Occipital lobe (tissue), 2 donors: Measurements from ENCODE around the gene PTCD1. TPM values are rescaled to one million over a fixed set of nuclear protein-coding genes. Genes with fewer than 3 reads are reported as not detected.
"Not testable (repeated sequence)": the region's sequence is repeated elsewhere in the genome, so short reads cannot be mapped to it uniquely, and the experiment has no call there.

Source experiments
- DNase-seq: peaks from one replicate; lab custom pipeline; 2025; lab: John Stamatoyannopoulos, UW
- total RNA-seq: library from RNA; depleted of rRNA; stranded (reverse); fragments of >200 nt; gene quantifications from one replicate; pipeline ENCODE4 v1.2.3, GENCODE V29; 2014

Gene PTCD1
- total RNA-seq, 1 donor from 2014 or later = 6.6 TPM

DNA sequence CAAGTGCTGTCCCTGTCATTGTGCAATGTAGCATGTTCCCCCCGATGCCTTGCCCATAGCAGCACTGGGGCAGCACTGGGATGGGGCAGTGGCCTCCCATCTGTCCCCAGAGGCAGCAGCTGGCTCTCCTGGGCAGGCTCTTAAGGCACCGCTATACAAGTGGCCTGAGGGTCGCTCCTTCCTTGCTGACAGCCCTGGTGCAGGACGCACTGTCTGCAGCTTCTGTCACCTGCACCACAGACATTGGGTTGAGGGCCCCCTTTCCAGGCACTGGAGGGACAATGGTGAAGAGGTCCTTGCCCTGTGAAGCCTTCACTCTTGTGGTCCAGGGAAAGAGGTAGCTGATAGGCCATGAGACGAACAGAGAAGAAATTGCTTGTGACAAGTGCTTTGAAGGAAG lies 10.7 kb upstream of the PTCD1 start:
- DNase-seq = no peak

DNA sequence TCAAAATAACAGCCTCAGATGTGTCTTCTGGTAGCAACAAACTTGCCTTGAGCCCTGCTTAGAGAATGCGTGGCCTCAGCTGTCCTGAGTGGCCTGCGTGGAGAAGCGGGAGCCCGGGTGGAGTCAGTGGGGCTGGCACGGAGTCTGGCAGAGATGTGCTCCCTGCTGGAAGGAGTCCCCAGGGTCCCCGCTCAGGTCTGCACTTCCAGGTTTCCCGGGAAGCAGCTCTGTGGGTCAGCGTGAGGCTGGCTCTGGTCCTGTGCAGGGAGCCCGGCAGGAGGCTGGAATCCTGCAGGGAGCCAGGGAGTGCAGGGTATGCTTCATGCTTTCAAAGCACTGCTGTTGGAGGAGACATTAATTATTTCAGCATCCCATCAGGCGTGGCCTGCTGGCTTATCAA lies 10.3 kb upstream of the PTCD1 start:
- DNase-seq = no peak

GRCh38 chr7:99447943-99448342 lies 9.3 kb upstream of the PTCD1 start:
- no peak for DNase-seq

- no peak for DNase-seq
These were observed 7.5 kb upstream of the PTCD1 start for GRCh38 chr7:99446096-99446495.

GRCh38 chr7:99440195-99440594 lies 1.6 kb upstream of the PTCD1 start:
- no peak for DNase-seq

- DNase-seq = no peak
These were observed 539 bp downstream of the PTCD1 start for GRCh38 chr7:99437946-99438572.

DNA sequence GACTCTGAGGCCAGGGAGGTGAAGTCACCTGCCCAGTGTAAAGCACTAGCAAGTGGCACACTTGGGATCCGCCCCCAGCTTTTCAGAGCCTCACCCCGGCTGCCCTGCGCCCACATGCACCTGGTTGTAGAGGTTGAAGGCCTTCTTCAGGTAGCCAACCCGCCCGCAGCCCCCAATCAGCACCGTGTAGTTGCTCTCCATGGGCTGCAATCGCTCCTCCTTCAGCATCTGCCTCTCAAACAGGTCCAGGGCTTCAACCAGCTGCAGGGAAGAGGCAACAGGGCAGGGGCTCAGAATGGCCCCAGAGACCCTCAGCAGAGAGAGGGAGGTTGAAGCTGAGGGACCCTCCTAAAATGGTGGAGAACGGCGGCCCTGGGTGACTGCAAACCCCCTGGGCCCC lies 5.4 kb downstream of the PTCD1 start:
- no peak for DNase-seq

DNA sequence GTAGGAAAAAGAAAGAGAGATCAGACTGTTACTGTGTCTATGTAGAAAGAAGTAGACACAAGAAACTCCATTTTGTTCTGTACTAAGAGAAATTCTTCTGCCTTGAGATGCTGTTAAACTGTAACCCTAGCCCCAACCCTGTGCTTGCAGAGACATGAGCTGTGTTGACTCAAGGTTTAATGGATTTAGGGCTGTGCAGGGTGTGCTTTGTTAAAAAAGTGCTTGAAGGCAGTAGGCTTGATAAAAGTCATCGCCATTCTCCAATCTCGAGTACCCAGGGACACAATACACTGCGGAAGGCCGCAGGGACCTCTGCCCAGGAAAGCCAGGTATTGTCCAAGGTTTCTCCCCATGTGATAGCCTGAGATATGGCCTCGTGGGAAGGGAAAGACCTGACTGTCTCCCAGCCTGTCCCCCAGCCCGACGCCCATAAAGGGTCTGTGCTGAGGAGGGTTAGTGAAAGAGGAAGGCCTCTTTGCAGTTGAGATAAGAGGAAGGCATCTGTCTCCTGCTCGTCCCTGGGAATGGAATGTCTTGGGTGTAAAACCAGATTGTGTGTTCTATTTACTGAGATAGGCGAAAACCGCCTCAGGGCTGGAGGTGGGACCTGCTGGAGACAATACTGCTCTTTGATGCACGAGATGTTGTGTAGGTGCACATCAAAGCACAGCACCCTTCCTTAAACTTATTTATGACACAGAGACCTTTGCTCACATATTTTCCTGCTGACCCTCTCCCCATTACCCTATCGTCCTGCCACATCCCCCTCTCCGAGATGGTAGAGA lies 6.7 kb downstream of the PTCD1 start:
- DNase-seq = not testable (repeated sequence)

DNA sequence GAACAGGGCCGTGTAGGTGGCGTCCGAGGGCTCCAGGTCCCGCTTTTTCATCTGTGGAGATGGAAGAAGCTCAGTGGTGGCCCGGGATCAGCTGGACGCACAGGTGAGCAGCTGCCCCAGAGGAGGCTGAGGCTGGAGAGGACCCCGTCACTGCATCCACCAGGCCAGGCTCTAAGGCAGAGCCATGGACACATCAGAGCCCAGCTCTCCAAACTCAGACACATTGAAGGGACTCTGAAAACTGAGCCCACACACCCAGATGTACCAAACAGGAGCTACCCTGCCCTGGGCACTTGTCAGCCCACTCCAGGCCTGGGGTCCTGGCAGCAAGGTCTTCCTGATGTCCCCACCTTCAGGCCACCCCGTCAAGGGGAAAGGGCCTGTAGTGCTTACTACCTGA lies 8.8 kb downstream of the PTCD1 start:
- no peak for DNase-seq

- no peak for DNase-seq
These were observed 9.5 kb downstream of the PTCD1 start for GRCh38 chr7:99428972-99429566.

DNA sequence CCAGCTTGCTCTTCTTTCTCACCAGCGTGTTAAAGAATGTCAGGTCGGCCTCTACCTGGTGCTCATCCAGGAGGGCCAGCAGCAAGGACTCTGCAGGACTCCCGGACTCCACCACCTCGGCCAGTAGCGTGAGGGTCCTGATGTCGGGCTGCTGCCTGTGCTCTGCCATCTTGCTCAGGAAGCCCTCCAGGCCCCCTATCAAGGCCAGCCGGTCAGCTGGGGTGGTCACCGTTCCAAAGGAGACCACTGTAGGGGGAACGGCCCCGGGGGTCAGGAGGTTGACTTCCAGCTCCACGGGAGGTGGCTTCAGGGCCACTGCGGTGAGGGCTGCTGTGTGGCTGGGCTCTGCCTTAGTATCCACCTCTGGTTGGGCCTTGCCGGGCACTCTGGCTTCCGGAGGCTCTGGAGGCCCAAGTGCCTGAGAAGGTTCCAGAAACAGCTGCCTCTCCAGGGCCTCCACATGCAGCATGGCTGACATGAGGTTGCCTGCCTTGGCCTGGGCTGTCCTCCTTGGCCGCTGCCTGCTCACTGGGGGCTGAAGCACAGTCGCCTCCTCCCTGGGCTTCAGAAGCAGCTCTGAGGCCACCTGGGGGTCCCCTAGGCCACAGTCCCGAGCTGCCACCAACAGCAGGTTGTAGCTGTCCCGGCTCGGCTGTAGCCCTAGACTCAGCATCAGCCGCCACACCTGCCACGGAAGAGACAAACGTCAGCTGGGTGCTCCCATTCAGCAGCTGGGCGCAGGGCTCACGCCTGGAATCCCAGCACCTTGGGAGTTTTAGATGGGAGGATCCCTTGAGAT lies 13.5 kb downstream of the PTCD1 start:
- no peak for DNase-seq

- DNase-seq = no peak
These were observed 16.0 kb downstream of the PTCD1 start for GRCh38 chr7:99422625-99423024.

DNA sequence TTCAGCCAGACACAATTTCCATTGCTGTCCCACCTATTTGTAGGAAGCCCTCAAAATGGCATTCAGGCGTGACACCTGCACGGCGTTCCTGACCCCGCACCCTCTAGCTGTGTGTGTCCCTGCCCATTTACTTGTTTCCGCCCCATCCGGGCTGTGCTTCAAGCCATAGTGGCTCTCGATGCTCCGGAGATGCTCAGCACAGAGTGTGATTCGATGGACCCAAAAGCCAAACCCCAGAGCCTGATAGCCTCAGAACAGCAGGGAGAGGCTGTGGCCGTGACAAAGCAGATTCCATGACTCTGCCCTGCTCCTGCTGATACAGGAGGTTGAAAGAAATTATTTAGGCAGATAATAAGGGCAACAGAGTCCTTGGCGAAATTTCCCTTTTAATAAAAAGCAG lies 16.4 kb downstream of the PTCD1 start:
- DNase-seq = no peak

DNA sequence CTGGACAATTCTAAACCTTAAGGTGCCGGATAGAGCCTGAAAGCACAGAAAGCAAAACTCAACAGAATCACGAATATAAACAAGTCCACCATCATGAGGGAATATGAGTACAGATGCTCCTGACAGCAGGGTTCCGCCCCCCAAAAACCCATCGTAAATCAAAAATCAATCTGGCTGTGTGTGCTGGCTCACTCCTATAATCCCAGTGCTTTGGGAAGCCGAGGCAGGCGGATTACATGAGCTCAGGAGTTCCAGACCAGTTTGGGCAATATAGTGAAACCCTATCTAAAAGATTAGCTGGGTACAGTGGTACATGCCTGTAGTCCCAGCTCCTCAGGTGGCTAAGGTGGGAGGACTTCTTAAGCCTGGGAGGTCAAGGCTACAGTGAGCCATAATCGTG lies 17.6 kb downstream of the PTCD1 start:
- no peak for DNase-seq

GRCh38 chr7:99420213-99420612 lies 18.4 kb downstream of the PTCD1 start:
- no peak for DNase-seq

DNA sequence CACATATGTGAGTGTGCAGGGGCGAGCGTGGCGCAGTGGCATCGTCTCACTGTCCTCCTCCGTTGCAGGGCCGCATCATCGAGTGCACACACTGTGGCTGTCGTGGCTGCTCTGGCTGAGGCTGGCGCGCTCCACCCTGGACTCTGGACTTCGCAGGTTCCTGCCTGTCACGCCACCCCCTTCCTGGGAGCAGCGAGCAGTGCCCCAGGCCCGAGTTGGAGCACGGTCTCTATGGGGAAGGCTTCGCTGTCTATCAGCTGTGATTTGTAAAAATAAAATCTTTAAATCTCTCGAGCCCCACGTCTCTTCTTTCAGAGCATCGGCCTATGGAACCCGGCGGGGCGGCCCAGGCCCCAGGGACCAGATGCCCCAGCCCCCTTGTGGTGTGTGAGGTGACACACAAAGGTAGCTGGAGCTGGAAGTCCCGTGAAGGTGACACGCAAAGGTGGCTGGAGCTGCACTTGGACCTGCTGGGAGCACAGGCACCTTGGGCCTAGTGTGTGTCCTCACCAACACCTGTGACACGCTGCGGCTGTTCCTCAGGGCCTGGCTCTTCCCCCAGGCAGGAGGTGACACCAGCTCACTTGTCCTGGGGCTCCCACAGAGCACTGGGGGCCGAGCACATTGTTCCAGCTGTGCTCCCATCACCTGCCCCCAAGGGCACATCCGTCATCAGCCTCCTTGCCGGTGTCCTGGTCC lies 19.1 kb downstream of the PTCD1 start:
- no peak for DNase-seq

DNA sequence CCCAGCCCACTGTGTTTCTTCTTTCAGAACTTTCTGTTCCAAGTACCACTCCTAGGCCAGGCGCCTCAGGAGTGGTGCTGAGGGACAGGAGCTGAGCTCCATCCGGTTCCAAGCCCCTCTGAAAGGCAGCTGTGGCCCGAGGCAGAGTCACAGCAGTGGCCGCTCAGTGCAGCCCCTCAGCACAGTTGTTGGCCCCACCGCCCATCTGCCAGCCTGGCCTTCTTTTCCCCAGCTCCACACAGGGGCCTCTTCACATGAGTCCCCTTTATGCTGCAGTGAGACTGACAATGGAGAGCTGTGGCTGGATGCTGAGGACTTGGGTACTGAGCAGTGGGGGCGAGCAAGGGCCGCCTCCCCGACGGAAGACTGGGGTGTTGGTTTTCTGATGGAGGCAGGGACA lies 20.3 kb downstream of the PTCD1 start:
- no peak for DNase-seq

GRCh38 chr7:99415513-99416127 lies 23.0 kb downstream of the PTCD1 start:
- not testable (repeated sequence) for DNase-seq

- DNase-seq = no peak
These were observed 28.0 kb downstream of the PTCD1 start for GRCh38 chr7:99410635-99411034.

DNA sequence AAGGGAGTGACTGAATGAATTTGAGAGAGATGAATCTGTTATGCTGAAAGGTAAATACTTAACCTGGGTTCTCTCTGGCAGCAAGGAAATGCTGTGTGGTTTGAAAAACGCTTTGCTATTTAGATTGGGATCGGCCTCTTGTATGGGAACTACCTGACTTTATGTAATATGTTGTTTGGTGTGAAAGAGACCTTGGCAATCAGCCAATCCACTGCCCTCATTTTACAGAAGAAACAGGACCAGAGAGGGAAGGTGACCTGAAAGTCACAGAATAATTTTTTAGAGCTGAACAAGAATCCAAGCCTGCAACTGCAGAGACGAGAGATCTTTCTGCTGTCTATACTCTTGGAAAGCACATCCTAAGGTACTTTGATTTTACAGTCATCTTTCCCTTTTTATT lies 28.8 kb downstream of the PTCD1 start:
- no peak for DNase-seq

DNA sequence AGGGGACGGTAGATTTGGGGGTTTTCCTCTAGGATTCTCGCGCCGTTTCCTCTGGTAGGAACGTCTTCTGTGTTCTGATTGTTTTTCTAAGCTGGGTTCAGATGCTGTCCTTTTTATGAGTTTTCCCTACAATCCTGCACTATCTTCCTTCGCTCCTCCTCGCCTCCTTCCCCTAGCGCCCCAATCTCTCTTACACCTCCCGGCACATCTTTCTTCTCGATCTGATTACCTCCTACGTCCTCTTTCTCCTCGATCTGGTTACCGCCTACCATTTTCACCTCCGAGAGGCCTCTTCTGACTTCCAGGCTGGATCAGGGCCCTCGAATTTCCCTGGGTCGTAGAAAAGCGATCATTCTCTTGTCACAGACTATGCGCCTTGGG lies 29.4 kb downstream of the PTCD1 start:
- DNase-seq = no peak
